Measurements from ENCODE around the gene BNC1.
"Not testable (repeated sequence)": the region's sequence is repeated elsewhere in the genome, so short reads cannot be mapped to it uniquely, and the experiment has no call there.

BNC1 gene

GRCh38 chr15:83230242-83230641 lies 54.2 kb downstream of the BNC1 start:
- DNase-seq (ENCODE audit: low spot score), result no peak

GRCh38 chr15:83225449-83225848 lies 59.0 kb downstream of the BNC1 start:
- no peak for DNase-seq (ENCODE audit: low spot score)

GRCh38 chr15:83221781-83222180 lies 62.7 kb downstream of the BNC1 start:
- not testable (repeated sequence) for DNase-seq (ENCODE audit: low spot score)

- DNase-seq (ENCODE audit: low spot score), result no peak
Measured at GRCh38 chr15:83219026-83219425, 65.4 kb downstream of the BNC1 start.

- no peak for DNase-seq (ENCODE audit: low spot score)
Measured at GRCh38 chr15:83215306-83215705, 69.2 kb downstream of the BNC1 start.

- DNase-seq (ENCODE audit: low spot score), result no peak
Measured at GRCh38 chr15:83210619-83211018, 73.8 kb downstream of the BNC1 start.

- DNase-seq (ENCODE audit: low spot score), result no peak
Measured at GRCh38 chr15:83209333-83209732, 75.1 kb downstream of the BNC1 start.

GRCh38 chr15:83208367-83208661 lies 76.2 kb downstream of the BNC1 start:
- no peak for DNase-seq (ENCODE audit: low spot score)

- DNase-seq (ENCODE audit: low spot score), result no peak
Measured at GRCh38 chr15:83207660-83208366, 76.7 kb downstream of the BNC1 start, which contains the start of gene HDGFL3. Gene HDGFL3, minus strand, starts transcription at chr15:83207823. Its CDS starts 409 bp downstream, at chr15:83207414.

- DNase-seq (ENCODE audit: low spot score), result no peak
Measured at GRCh38 chr15:83207009-83207659, 77.3 kb downstream of the BNC1 start.

- DNase-seq (ENCODE audit: low spot score), result no peak
Measured at GRCh38 chr15:83206526-83207008, 77.9 kb downstream of the BNC1 start.
